GM15510 (cell line): ENCODE data around the gene LRP8.

Source experiments
- POLR2A ChIP-seq: IDR thresholded peaks from 3 replicates; pipeline ENCODE4 v1.6.1; 2011; ENCODE audit warnings: borderline replicate concordance; ENCODE audit not compliant: insufficient read length; ENCODE audit errors: extremely low read depth

Gene LRP8

GRCh38 chr1:53348486-53349368, 20.9 kb upstream of the LRP8 start:
- TF ChIP-seq POLR2A, result no peak

GRCh38 chr1:53346814-53347176, 18.9 kb upstream of the LRP8 start:
- no peak for TF ChIP-seq POLR2A

- TF ChIP-seq POLR2A, result no peak
These were observed 18.3 kb upstream of the LRP8 start for GRCh38 chr1:53345996-53346813.

- no peak for TF ChIP-seq POLR2A
These were observed 17.3 kb upstream of the LRP8 start for GRCh38 chr1:53344921-53345838.

- TF ChIP-seq POLR2A, result no peak
These were observed 16.2 kb upstream of the LRP8 start for GRCh38 chr1:53343831-53344668.

- TF ChIP-seq POLR2A, result no peak
These were observed 15.0 kb upstream of the LRP8 start for GRCh38 chr1:53342735-53343470.

GRCh38 chr1:53341961-53342707, 14.3 kb upstream of the LRP8 start:
- no peak for TF ChIP-seq POLR2A

- no peak for TF ChIP-seq POLR2A
These were observed 13.6 kb upstream of the LRP8 start for GRCh38 chr1:53341521-53341895.

- TF ChIP-seq POLR2A, result no peak
These were observed 13.0 kb upstream of the LRP8 start for GRCh38 chr1:53340660-53341520.

GRCh38 chr1:53339736-53340635, 12.1 kb upstream of the LRP8 start:
- no peak for TF ChIP-seq POLR2A

GRCh38 chr1:53338423-53338822, 10.6 kb upstream of the LRP8 start:
- TF ChIP-seq POLR2A, result no peak
